Tibial nerve (tissue), 4 donors: ENCODE data around the gene PARP9. TPM values are rescaled to one million over a fixed set of nuclear protein-coding genes. Genes with fewer than 3 reads are reported as not detected.

Experiments used
- DNase-seq, 2 donors: peaks; one replicate each; pipeline ENCODE4 v3.0.0-alpha.2; 2019; ENCODE audit warnings: low spot score in 2 of 2
- H3K27ac ChIP-seq, 4 donors: fragments of 200-600 bp; sonication (generic) in 3 of 4; one replicate each; pipeline ENCODE4 v1.5.1; 2017 to 2019; ENCODE audit warnings: mild to moderate bottlenecking in 1 of 4
- H3K27me3 ChIP-seq, 2 donors: fragments of 200-600 bp; sonication (generic) in 1 of 2; one replicate each; pipeline versions ENCODE4 v1.5.1 to v1.6.0; 2017 to 2019
- H3K36me3 ChIP-seq, 3 donors: fragments of 200-600 bp; sonication (generic); one replicate each; pipeline ENCODE4 v1.5.1; 2018 to 2019
- H3K4me1 ChIP-seq, 4 donors: fragments of 200-600 bp; sonication (generic) in 3 of 4; one replicate each; pipeline ENCODE4 v1.5.1; 2017 to 2019
- H3K4me3 ChIP-seq, 4 donors: fragments of 200-600 bp; sonication (generic) in 3 of 4; one replicate each; pipeline ENCODE4 v1.5.1; 2017 to 2019; ENCODE audit warnings: mild to moderate bottlenecking in 1 of 4, moderate library complexity in 1 of 4
- H3K9me3 ChIP-seq, 4 donors: fragments of 200-600 bp; sonication (generic) in 3 of 4; one replicate each; pipeline ENCODE4 v1.5.1; 2017 to 2019
- EP300 ChIP-seq, 2 donors: sonication (generic); formaldehyde crosslinking; IDR thresholded peaks; one replicate each; pipeline ENCODE4 v1.6.1; 2017; ENCODE audit warnings: antibody characterized with exemption in 2 of 2, mild to moderate bottlenecking in 1 of 2
- POLR2A ChIP-seq, 2 donors: fragments of 450-650 bp; IDR thresholded peaks; one replicate each; pipeline ENCODE4 v1.6.1; 2017; ENCODE audit warnings: antibody characterized with exemption in 2 of 2, mild to moderate bottlenecking in 2 of 2, moderate library complexity in 2 of 2
- WGBS, 2 donors: methylation state at CpG; one replicate each; pipeline ENCODE4 v1.1.5; 2018; 5-methylcytosine and 5-hydroxymethylcytosine counted together
- total RNA-seq, 4 donors: library from RNA; depleted of rRNA; stranded (reverse); fragments of >200 nt; gene quantifications; one replicate each; pipeline ENCODE4 v1.1.0, GENCODE V29; 2016
- TF ChIP-seq, protein P1 (sequence below), 5 experiments: fragments of 200-600 bp in 3 of 5; fragments of 450-650 bp in 2 of 5; sonication (generic) in 3 of 5; IDR thresholded peaks; one replicate each; pipeline ENCODE4 v1.5.1; 2016 to 2019; ENCODE audit warnings: antibody characterized with exemption in 5 of 5, mild to moderate bottlenecking in 3 of 5, moderate library complexity in 2 of 5

The PARP9 gene
- total RNA-seq, 4 donors from 2014 or later, result 16.1 to 32.6 (median 22.4) TPM

DNA sequence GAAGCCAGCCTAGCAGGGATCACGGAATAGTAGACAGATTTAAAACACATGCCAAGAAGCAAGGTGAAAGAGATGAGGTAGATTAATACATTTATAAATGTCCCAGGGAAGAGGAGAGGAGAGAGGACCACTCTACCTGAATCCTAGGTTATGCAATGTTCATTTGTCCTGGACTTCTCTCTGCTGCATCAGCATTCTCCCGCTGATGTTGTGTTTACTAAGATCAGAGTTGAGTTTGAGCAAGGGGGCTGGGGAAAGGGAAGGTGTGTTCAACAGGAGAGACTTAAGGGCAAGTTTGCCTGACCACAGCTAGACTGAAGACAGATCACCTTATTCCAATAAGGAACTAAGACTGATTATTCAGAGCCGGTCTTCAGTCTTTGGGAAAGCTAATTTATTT lies 48.2 kb downstream of the PARP9 start:
- no peak for DNase-seq
- Histone ChIP-seq H3K4me1 (peaks cover 0 to 28% (median 19%) of the 10 kb centered on the region in 4 donors), H3K27ac (no peak overlapping the region), H3K9me3 (no peaks in the 10 kb centered on the region), H3K4me3 (no peak overlapping the region), H3K27me3 (no peaks in the 10 kb centered on the region), H3K36me3 (no peaks in the 10 kb centered on the region)
- WGBS, 2 donors, result 93 to 94% methylated on average over 3 of the region's 3 CpGs
- TF ChIP-seq POLR2A (IDR thresholded peaks at IDR 0.05) (no peak), EP300 (IDR thresholded peaks at IDR 0.05) (no peak)
- TF ChIP-seq, protein P1, sequence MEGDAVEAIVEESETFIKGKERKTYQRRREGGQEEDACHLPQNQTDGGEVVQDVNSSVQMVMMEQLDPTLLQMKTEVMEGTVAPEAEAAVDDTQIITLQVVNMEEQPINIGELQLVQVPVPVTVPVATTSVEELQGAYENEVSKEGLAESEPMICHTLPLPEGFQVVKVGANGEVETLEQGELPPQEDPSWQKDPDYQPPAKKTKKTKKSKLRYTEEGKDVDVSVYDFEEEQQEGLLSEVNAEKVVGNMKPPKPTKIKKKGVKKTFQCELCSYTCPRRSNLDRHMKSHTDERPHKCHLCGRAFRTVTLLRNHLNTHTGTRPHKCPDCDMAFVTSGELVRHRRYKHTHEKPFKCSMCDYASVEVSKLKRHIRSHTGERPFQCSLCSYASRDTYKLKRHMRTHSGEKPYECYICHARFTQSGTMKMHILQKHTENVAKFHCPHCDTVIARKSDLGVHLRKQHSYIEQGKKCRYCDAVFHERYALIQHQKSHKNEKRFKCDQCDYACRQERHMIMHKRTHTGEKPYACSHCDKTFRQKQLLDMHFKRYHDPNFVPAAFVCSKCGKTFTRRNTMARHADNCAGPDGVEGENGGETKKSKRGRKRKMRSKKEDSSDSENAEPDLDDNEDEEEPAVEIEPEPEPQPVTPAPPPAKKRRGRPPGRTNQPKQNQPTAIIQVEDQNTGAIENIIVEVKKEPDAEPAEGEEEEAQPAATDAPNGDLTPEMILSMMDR (IDR thresholded peaks at IDR 0.05), result no peak

DNA sequence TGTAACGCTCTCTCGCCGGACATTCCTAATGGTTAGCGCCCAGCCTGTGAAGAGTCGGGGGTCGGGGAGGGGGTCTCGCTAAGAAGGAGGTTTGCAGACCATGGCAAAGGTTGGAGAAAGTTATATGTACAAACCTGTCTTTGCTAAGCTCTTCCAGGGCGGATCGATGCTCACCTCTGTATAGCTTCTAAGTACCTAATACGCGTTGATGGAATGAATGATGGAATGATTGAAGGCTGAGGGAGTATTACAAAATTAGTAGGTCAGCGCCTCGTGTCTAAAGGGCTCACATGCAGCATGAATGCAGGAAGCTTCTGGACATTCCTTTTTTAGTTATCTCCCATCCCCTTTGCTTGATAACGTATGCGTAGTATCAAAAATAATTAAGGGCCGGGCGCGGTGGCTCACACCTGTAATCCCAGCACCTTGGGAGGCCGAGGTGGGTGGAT lies 49.1 kb downstream of the PARP9 start:
- no peaks in the 10 kb centered on the region for H3K9me3 ChIP-seq
- no peaks in the 10 kb centered on the region for H3K27me3 ChIP-seq
- DNase-seq, result no peak
- peak overlapping the region in 3 of 4 donors; percentile 89 to 98 (median 97) for H3K27ac ChIP-seq
- H3K36me3 ChIP-seq, result no peaks in the 10 kb centered on the region
- peak overlapping the region; percentile 53 to 95 (median 82) for H3K4me3 ChIP-seq
- no peak for TF ChIP-seq EP300 (IDR thresholded peaks at IDR 0.05)
- no peak for TF ChIP-seq POLR2A (IDR thresholded peaks at IDR 0.05)
- TF ChIP-seq, protein P1 (IDR thresholded peaks at IDR 0.05), result no peak
- H3K4me1 ChIP-seq, result peaks cover 0 to 31% (median 19%) of the 10 kb centered on the region in 4 donors
- WGBS, 2 donors, result 41 to 45% methylated on average over 19 of the region's 19 CpGs

DNA sequence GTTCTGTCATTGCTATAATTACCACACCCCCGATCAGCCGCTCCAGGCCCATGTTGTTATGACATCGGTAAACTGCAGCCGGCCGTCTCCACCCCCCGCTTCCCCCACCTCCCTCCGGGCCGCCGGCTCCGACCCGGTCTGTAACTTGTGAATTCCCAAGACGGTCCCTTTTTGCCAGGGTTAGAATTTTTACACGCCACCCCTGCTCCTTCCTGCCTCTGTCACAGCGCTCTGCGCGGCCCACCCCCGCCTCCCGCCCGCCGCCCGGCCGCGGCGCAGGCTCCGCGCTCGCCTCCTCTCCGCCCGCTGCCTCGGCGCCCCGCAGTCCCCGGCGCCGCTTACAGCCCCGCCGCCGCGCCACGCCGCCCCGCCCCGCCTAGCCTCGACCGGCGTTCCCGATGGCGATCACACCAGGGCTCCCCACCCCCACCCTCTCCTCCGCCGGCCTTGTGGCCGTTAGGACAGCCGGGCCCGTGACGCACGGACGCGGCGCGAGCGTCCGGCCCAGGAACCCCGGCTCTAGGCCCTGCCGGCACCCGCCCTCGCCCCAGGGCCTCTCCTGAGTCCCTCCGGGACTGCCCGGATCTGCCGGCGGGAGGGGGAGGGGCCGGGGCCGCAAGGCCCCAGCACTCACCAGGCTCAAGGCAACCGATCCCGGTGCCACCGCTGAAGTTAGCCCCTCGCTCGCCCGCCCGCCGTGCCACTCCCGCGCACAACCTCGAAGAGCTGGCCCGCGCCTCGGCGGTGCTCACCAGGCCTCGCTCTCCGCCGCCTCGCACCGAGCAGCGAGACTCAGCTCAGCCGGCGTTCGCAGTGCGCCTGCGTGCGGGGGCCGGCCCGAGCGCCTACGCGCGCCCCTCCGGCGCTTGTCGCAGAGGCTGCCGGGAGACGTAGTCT lies 49.7 kb downstream of the PARP9 start, which contains the start of gene KPNA1:
TSS of gene KPNA1 (minus strand) at position 817 of the 897 bp plus-strand sequence. CDS start 18,374 bp downstream, outside the sequence.
- WGBS, 2 donors, result 1% methylated on average over 41 to 65 of the region's 109 CpGs
- TF ChIP-seq POLR2A (IDR thresholded peaks at IDR 0.05) (peak; percentile 93), EP300 (IDR thresholded peaks at IDR 0.05) (peak in 1 of 2 donors; percentile 95)
- TF ChIP-seq, protein P1 (IDR thresholded peaks at IDR 0.05), result peak in 2 of 5 experiments; percentile 12 to 26

DNA sequence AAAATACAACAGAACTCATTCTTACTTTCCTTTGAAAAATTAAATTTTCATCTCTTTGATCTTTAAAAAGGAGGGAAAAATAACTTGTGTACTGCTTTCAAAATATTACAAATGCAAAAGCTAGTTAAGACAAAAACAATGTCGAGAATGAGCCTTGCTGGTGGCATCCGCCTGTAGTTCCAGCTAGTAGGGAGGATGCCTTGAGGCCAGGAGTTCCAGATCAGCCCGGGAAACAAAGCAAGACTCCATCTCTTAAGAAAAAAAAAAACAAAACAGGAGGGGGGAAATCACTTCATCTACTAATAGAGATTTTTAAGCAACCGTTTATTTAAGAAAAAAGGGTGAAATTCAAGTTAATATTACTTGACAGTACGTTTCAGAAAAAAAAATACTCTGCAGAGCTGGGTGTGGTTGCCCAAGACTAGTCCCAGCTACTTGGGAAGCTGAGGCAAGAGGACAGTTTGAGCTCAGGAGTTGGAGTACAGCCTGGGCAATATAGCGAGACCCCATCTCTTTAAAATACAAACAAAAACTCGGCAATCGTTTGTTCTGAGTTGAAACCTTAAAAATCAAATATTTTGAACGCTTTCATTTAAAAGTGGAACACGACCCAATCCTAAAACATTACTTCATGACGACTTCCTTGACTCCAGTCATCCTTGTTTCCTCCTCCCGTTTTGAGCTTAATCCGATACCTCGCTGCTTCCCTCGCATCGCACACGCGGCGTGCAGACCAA lies 50.5 kb downstream of the PARP9 start:
- peaks cover 0 to 31% (median 19%) of the 10 kb centered on the region in 4 donors for H3K4me1 ChIP-seq
- 9 to 10% methylated on average over 19 of the region's 19 CpGs for whole genome bisulfite sequencing, 2 donors
- H3K27ac ChIP-seq, result peak overlapping the region; percentile 67 to 98 (median 93)

More for the DNA sequence above, 49.7 kb downstream of the PARP9 start, which contains the start of gene KPNA1:
- H3K36me3 ChIP-seq, result no peaks in the 10 kb centered on the region
- H3K4me1 ChIP-seq, result peaks cover 0 to 31% (median 19%) of the 10 kb centered on the region in 4 donors
- DNase-seq, result peak; percentile 58 to 71
- no peaks in the 10 kb centered on the region for H3K27me3 ChIP-seq
- peak within 1 kb of the TSS; percentile 53 to 95 (median 82) for H3K4me3 ChIP-seq
- H3K27ac ChIP-seq, result peak within 1 kb of the TSS; percentile 67 to 98 (median 93)
- H3K9me3 ChIP-seq, result peaks cover 0 to 6% (median 0%) of the 10 kb centered on the region in 4 donors

More for the DNA sequence above, 50.5 kb downstream of the PARP9 start:
- no peak for DNase-seq
- TF ChIP-seq, protein P1 (IDR thresholded peaks at IDR 0.05), result no peak
- TF ChIP-seq POLR2A (IDR thresholded peaks at IDR 0.05), result no peak
- no peak for TF ChIP-seq EP300 (IDR thresholded peaks at IDR 0.05)
- no peaks in the 10 kb centered on the region for H3K27me3 ChIP-seq
- peak overlapping the region; percentile 53 to 95 (median 82) for H3K4me3 ChIP-seq
- H3K9me3 ChIP-seq, result peaks cover 0 to 6% (median 0%) of the 10 kb centered on the region in 4 donors
- no peaks in the 10 kb centered on the region for H3K36me3 ChIP-seq
